HuH-7 (cell line): ENCODE data around the gene CACNA2D2.
"Not testable (repeated sequence)": the region's sequence is repeated elsewhere in the genome, so short reads cannot be mapped to it uniquely, and the experiment has no call there.

Experiments
- DNase-seq: peaks from one replicate; pipeline ENCODE4 v3.0.0; 2011; ENCODE audit warnings: low spot score

The CACNA2D2 gene

DNA sequence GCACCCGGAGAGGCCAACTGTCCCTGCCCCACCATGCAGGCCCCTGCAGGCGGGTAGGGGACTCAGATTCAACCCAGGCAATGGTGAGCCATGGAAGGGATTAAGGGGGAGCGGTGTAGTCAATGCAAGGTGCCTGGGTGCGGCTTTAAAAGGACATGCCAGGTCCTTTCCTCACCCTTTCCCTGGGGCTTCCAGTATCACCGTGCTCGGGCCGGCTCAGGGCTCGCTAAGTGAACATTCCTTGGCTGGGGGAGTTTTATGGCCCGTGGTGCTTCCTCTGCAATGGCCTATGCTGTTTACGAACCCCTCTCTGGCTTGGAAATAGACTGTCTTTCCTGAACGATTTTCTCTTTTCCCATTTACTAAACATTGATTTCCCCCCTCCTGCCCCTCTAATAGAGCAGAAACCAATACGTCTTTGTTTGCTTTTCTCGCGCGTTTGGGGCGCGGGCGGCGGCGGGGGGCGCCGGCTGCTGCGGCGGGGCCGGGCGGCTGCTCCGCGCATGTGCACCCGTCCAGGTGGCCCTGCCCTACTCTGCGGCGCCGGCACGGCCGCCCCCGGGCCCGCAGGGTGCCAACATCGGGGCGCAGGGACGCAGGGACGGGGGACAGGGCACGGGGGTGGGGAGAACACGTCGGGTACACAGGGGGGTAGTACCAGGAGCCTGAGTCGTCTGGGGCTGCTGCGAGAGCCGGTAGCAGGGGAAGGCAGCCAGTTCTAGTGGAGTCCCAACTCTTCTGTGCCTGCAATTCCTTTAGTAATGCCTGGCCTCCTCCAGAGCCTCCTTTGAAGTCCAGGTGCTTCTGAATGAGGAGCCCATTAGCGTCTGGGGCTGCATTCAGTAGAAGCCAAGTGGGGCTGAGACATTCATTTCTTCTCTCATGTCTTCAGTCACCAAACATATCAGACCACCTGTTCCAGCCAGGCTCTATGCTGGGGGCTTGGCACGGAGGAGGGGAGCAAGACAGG lies 26.9 kb upstream of the CACNA2D2 start:
- no peak for DNase-seq

DNA sequence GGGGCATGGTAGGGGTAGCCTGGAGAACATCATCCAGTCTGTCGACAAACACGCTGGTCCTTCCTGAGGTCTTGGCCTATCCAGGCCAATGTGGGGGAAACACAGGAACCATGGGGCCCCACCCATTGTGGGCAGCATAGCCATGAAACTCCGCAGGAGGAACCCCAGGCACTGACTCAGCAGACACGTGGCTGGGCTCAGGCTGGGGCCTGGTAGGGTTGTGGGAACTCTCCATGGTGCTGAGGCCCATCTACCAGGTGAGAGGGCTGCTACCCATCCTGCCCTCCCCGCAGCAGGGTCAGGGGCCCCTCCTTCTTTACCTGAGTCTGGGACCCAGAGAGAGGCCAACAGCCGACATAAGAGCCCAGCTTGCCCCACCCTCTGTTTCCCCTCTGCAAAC lies 22.6 kb upstream of the CACNA2D2 start:
- peak; percentile 69 for DNase-seq

DNA sequence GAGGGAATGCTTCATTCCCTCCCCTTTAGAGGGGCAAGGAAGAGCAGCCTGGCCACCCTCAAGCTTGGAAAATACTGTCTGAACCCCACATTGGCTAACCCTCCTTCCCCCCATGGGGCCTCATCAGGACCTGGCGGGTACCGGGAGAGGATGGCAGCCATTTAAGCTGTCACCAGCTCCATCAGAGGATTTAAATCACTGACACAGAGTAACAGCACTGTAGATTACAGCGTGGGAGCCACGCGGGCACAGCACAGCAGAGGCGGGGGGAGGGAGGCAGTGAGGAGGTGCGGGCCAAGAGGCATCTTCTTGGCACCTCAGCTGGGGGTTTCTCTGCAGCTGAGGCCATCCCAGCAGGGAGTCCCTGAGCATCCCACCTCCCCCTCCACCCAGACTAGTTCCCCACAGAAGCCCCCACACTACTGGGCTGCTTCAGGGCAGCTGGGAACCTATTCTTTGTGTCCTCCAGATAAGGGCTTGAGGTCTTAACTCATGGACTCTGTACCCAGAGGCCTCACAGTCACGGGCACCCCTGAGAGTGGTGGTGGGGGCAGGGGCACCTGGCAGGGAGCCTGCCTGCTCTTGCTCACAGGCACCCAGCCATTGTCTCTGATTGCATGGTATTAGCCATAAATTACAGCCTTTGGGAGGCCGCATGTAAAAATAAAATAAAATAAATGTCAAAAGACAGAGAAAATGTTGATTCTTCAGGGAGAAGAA lies 21.9 kb upstream of the CACNA2D2 start:
- DNase-seq: no peak

DNA sequence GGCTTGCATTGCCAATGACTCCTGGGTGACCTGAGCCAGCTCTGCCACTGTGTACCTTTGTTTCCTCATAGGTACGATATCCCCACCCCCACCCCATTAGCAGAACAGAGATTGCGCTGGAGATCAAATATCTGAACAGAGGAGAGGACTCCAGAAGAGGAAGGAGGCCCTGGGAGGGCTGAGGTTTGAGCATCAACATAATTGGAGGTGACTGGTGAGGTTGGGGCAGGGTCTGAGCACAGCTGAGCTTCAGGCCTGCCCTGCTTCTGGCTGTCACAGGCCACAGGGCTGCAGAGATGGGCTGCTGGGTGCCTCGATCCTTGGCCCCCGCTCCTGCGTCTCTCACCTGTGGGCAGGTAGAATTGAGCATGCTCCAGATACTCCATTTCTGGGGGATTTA lies 21.3 kb upstream of the CACNA2D2 start:
- no peak for DNase-seq

DNA sequence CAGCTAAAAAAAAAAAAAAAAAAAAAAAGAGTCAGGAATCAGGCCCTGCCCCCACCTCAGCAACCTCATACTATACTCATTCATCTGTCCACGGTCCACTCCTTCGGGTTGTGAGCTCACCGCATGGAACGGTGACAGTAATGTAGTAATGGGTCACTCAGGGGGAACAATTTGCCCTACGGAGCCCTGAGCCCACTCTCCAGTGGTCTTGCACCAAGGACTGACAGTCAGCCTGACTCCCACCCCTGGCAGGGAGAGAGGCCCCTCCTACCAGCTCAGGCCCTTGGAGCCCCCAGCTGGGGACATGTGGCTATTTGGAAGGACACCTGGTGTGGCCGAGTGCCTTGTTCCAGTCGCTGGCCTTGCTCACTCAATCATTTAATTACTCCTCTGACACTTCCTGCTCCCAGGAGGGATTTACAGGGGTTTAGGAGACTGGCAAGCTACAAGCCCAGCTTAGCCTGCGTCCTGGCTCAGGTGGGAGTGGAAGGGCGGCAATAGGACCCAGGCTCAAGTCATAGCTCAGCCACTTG lies 19.9 kb upstream of the CACNA2D2 start:
- no peak for DNase-seq

DNA sequence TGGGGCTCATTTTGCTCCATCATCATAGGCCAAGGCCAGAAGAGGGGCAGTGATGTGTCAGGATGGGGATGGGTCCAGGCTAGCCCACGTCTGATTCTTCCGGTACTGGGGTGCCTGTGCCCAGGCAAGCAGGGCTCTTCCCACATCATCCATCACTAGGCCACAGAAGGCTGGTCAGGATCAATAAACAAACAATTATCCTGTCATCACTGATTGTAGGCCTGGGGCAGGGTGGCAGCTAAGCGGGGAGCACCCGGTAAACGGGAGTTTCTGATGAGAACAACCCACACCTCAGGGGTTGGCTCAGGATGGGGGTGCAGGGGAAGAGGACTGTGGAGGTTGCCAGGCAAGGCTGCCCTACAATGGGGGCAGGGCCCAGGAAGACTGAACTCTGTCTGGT lies 18.1 kb upstream of the CACNA2D2 start:
- no peak for DNase-seq

DNA sequence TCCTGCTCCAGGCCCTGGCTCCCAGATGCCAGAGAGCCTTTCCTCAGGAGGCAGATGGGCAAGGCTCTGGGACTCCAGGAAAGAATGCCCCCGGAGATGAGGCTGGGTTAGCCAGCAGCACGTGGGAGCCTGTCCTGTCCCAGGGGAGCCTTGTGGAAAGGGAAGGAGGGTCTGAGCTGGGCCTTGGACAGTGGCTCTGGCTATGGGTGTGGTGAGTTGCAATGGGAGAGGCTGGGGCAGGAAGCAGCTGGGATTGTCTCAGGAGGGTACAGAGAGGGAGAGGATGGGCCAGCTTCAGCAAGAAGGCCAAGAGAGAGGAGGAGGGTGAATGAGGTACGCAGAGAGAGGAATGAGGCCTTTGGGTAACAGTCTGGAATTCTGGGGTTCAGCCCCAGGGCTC lies 17.4 kb upstream of the CACNA2D2 start:
- DNase-seq: no peak

DNA sequence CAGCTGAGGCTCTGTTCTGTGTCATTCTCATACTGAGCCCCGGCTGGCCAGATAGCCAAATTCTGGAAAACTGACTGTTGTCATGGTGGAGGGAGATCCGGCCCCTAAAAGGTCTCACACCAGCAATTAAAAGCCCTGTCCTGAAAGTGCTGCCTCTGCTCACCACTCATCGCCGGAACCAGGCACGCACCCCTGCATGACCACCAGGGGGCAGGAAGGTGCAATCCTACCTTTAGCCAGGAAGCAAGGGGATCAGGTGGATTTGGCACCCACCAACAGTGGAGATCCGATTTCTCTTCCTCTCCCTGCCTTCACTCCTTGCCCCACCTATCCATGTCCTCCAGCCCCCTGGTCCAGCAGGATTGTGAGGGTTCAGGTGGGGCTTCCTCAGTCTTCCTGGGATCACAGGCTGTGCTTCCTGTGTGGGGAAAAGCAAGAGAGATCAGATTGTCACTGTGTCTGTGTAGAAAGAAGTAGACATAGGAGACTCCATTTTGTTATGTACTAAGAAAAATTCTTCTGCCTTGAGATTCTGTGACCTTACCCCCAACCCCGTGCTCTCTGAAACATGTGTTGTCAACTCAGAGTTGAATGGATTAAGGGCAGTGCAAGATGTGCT lies 16.1 kb upstream of the CACNA2D2 start:
- peak; percentile 93 for DNase-seq

DNA sequence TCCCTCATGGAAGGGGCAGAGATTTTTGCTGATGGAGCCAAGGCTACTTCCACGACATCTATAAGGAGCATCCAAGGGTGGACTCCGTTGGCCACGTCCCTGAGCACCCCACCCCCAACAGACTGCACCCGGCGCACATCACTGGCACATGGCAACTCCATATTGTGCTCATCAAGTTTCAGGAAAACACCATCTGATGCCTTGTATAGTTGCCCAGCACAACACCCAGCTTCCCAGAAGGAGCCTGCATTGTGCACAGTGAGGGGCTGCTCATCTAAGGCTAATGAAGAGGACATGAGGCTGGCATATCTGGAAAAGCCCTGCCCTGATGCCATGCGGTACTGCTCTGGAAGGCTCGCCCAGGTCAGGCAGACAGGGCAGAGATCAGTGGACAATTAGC lies 15.0 kb upstream of the CACNA2D2 start:
- DNase-seq: no peak

DNA sequence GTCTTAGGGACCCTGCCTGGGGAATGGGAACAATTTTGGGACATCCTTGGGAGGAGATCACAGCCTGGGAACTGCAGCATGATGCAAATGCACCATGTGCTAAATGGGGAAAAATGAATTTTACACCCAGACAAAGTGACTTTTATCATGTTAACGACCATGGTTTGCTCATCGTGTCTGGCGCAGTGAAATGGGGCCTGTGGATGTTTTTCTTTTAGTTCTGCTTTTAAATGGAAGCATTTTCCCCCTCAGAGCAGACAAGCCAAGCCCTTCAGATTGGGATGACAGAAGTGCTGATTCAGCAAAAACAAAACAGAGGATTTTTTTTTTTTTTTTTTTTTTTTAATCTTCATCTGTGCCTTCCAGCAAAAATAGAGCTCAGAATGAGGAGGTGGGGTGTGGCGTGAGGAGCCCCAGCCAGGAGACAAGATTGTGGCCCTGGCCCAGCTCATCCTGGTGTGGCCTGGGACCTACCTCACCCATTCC lies 14.3 kb upstream of the CACNA2D2 start:
- DNase-seq: no peak

DNA sequence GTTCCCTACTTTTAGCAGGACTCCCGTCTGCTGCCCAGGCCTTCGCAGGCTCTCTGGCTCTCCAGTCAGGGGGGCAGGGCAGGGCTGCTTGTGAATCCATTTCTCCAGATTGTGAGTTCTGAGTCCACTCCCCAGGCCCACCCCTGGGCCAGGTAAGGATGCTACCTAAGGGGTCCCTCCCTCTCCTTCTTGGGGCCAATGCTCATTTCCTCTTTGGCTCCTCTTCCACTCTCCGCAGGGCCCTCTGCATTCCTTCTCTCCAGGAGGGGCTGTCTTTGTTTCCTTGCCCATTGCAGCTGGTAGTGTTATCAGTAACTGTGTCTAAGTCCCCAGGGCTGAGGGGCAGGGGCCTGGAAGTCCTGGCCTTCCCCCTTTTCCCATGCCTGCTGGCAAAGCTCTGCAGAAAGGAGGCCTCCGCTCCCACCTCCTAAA lies 13.0 kb upstream of the CACNA2D2 start:
- DNase-seq: no peak

DNA sequence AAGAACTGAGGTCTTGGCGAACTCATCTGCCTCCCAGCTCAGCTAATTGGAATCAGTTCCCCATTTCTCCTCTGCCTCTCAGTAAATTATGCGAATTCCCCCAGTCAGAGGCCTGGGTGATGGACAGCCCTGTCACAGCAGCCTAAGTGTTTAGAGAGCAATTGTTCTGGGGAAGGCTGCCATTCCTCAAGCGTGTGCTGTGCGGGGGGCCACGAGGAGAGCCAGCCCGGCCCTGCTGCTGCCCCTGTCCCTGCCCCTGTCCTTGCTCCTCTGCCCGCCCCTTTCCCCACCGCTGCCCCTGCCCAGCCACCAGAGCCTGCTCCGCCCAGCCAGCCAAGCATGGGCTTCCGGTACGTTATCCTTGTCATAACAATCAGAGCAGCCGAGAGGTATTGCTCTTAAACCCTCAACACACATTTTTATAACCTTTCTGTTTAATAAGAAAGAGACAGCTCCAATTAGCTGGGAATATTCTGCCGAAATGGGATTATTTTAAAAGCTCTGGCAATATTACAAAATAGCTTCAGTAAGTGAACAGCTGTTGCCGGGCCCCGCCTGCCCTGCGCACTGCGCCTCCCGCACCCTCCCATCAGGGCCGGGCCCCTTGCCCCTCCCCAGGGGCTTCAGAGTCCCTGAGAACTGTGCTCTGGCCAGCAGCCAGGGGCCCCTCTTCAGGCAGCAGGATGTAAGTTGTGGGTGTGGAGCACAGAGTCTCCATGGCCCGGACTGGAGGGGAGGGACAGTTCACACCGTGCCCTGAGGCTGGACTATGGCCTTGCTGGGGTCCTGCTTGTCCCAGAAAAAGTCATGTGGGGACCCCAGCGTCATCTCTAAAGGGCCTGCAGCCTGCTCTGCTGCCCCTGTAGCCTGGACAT lies 12.4 kb upstream of the CACNA2D2 start:
- DNase-seq: peak; percentile 29

DNA sequence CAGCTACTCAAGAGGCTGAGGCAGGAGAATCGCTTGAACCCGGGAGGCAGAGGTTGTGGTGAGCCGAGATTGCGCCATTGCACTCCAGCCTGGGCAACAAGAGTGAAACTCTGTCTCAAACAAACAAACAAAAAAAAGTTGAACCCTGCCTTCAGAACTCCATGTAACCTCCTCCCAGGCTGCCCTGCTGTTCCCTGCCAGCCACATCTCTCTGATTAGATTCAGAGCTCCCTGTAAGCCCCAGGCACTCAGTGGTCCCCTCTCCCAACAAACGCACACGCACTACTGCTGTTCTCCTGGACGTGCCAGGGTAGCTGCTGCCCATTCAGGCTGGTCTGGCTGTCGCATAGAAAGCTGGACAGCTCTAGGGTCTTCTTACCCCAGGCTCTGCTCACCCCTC lies 9.5 kb upstream of the CACNA2D2 start:
- DNase-seq: not testable (repeated sequence)

DNA sequence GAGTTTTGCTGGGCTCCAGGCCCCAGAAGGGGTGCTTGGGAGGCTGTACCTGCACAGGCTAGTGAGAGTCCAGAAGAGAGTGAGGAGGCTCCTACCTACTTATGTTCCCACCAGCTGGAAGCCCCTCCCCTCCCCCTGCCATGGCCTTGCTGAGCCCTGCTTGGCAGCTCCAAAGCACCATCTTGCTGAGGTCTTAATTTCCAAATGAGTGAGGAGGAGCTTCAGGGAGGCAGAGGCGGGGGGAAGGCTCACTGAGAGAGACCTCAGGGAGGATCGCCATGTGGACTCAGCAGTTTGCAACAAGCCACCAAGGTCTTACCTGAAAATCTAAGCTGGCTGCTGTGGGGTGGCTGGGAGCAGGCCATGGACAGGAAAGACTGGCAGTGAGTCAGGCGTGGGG lies 8.7 kb upstream of the CACNA2D2 start:
- no peak for DNase-seq

DNA sequence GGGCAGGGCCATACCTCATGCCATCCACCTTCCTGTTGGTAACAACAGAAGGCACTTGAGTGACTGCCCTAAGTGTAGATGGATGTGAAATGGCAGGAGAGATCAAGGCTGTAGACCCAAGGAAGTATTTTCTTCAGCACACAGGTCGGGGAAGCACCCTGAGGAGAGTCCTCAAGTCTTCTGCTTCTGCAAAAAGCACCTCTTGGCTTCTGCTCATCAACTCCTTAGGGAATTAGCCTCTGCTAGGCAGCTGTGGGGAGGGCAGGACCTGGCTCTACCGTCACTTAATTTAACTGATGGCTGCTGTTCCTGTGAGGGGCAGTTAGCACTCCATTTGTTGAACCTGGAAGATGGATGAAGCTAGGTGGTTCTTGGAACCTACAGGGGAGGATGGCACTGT lies 6.9 kb upstream of the CACNA2D2 start:
- DNase-seq: no peak

DNA sequence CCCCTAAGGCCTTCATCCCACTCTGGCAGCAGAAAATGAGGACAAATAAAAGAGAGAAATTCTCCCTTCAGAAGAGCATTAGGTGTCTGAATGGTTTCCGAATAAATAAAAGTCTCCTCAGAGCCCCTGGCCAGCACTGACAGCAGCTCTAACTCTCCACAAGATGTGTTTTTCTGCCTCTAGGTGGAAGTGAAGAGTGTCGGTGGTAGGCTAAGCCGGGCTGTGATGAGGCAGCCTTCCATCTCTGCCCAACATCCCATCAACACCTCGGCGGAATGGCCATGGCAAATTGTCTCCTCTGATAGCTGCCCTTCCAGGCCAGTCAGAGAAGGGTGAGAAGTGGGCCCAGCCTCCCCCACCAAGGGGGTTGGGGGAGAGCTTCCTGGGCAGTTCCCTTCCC lies 6.3 kb upstream of the CACNA2D2 start:
- DNase-seq: no peak

DNA sequence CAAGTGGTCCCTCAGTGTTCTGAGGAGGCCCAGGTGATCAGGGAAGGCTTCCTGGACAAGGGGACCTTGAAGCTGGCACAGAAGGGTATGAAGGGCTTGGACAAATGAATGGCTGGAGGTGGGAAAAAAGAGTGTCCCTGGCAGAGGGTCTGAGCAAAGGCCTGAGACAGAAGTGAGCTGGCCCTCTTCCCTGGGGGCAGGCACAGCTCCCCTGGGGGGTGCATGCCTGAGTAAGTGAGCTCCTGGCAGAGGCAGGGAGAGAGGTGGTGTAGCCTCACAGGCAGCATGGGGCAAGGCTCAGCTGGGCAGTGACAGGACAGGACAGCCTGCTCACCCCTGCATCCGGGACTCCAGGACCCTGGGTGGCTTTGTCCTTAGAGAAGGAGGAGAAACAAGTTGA lies 5.4 kb upstream of the CACNA2D2 start:
- DNase-seq: no peak

DNA sequence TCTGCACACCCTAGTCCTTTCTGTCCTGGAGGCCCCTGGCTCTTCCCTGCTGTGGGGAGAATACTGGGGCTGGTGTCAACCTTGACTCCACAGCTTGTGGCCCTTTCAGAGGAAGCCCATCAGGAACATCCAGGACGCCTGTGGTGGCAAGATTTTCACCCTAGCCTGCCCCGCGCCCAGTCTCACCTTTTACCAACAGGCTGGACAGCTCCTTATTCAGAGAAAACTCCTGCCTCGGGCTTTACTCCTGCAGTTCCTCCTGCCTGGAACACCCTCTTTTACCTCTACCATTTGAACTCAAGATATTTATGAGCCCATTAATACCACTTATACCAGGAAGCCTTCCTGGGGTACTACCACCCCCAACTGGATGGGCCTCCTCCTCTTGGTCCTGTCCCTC lies 2.7 kb upstream of the CACNA2D2 start:
- no peak for DNase-seq

DNA sequence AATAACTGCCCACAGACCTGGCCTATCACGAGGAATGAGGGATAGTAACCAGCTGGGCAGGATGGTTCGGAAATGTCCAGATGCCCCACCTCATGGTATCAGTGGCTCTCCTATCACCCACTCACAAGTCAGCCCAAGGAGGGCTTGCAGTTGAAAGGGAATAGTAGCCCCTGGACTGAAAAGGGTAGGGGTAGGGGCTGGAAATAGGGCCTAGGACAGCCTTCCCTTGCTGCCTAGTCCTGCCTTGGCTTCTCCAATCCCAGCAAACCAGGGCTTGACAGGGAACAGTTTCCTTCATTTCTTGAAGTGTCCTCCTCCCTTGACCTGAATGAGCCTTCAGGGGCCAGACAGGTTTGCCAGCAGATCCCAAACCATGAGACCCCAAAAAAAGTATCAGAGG lies 1.2 kb upstream of the CACNA2D2 start:
- DNase-seq: no peak

DNA sequence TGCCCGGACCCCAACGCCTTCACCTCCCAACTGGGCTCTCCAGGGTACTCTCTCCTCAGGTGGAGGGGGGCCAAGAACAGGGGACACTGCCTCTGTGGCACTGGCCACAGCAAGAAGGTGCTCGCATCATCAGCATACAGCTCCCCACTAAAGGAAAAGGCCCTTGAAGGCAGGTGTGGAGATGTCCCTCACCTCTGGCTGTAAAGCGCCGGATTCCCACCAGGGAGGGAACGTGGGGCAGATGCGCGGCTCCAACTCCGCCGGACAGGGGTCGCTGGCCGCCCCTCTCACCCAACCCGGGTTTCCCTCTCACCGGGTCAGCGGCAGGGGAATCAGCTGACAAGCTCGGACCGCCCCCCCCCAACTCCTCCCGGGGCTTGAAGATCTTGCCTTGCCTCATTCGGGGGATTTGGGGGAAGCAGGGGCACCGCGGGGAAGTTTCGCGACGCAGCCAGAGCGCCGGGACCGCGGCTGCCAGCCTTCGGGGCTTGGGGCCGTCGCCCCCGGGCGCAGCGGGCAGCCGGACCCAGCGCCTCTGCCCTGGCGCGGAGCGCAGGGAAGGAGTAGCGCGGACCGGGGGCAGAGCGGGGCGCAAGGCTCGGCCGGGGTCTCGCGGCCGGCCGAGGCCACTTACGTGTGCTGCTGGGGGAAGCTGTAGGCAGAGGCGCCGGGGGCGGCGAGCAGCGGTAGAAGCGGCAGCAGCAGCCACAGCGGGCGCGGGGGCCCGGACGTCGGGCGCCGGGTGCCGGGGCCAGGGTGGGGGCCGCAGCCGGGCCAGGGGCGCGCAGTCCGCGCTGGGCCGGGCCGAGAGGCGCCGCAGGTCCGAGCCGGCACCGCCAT lies 630 bp downstream of the CACNA2D2 start:
- DNase-seq: no peak

DNA sequence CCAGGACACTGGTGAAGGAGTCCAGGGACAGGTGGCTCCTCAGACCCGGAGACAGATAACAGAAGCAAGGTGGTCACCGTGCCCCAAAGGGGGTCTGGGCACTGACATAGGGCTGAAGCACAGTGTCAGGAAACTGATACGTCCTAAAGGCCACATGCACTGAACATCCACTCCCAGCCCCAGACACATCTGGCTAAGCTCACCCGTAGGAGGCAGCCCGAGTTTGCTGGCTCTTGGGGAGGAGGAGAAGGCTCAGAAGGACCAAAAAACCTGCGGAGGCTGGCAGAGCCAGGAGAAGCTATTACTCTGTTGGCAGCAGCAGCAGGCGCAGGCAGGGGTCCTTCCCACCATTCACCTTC lies 1.2 kb downstream of the CACNA2D2 start:
- DNase-seq: no peak
